ENCODE data around the gene FKBP9.

FKBP9 gene

GRCh38 chr7:33048257-33048656 is 91.0 kb downstream of the FKBP9 start:
- Histone ChIP-seq H3K27ac (ENCODE audit: low read depth, low read length) (no peak overlapping the region), H3K79me2 (ENCODE audit: control insufficient read depth, low read length) (peaks cover 97% of the 10 kb centered on the region), H3K27me3 (ENCODE audit: control insufficient read depth, low read length) (no peaks in the 10 kb centered on the region), H3K4me3 (ENCODE audit: low read length) (no peak overlapping the region), H3K9me2 (replicated peaks; ENCODE audit: control insufficient read depth, low read length) (no peaks in the 10 kb centered on the region), H3K36me3 (ENCODE audit: control insufficient read depth, low read length) (peaks cover 13% of the 10 kb centered on the region; the same call in 1 of the 2 replicates), H3K4me1 (ENCODE audit: control insufficient read depth, low read length) (peaks cover 92% of the 10 kb centered on the region), H3K9me3 (ENCODE audit: control insufficient read depth, insufficient read depth, low read length) (no peaks in the 10 kb centered on the region), H3K4me2 (ENCODE audit: low read length) (peak overlapping the region; percentile 7; the same call in 1 of the 2 replicates), H4K20me1 (ENCODE audit: control insufficient read depth, insufficient read depth, low read depth, low read length) (peaks cover 51% of the 10 kb centered on the region), H3F3A (ENCODE audit: control insufficient read depth, insufficient read depth) (peaks cover 24% of the 10 kb centered on the region)
- TF ChIP-seq, protein P1, sequence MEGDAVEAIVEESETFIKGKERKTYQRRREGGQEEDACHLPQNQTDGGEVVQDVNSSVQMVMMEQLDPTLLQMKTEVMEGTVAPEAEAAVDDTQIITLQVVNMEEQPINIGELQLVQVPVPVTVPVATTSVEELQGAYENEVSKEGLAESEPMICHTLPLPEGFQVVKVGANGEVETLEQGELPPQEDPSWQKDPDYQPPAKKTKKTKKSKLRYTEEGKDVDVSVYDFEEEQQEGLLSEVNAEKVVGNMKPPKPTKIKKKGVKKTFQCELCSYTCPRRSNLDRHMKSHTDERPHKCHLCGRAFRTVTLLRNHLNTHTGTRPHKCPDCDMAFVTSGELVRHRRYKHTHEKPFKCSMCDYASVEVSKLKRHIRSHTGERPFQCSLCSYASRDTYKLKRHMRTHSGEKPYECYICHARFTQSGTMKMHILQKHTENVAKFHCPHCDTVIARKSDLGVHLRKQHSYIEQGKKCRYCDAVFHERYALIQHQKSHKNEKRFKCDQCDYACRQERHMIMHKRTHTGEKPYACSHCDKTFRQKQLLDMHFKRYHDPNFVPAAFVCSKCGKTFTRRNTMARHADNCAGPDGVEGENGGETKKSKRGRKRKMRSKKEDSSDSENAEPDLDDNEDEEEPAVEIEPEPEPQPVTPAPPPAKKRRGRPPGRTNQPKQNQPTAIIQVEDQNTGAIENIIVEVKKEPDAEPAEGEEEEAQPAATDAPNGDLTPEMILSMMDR (IDR thresholded peaks at IDR 0.05; ENCODE audit: low read depth, low read length, poor library complexity, severe bottlenecking), result no peak
- TF ChIP-seq EZH2phosphoT487 (IDR thresholded peaks at IDR 0.05; ENCODE audit: borderline replicate concordance, low read length), result no peak

GRCh38 chr7:33048704-33049103 is 91.5 kb downstream of the FKBP9 start:
- H3K9me2 ChIP-seq (replicated peaks; ENCODE audit: control insufficient read depth, low read length), result no peaks in the 10 kb centered on the region
- H3K4me3 ChIP-seq (ENCODE audit: low read length), result no peak overlapping the region
- H3K4me1 ChIP-seq (ENCODE audit: control insufficient read depth, low read length), result peaks cover 92% of the 10 kb centered on the region
- H3K36me3 ChIP-seq (ENCODE audit: control insufficient read depth, low read length), result peaks cover 13% of the 10 kb centered on the region
- H4K20me1 ChIP-seq (ENCODE audit: control insufficient read depth, insufficient read depth, low read depth, low read length), result peaks cover 48% of the 10 kb centered on the region
- no peaks in the 10 kb centered on the region for H3K27me3 ChIP-seq (ENCODE audit: control insufficient read depth, low read length)
- H3K79me2 ChIP-seq (ENCODE audit: control insufficient read depth, low read length), result peaks cover 97% of the 10 kb centered on the region
- H3F3A ChIP-seq (ENCODE audit: control insufficient read depth, insufficient read depth), result peaks cover 22% of the 10 kb centered on the region
- H3K27ac ChIP-seq (ENCODE audit: low read depth, low read length), result no peak overlapping the region
- H3K9me3 ChIP-seq (ENCODE audit: control insufficient read depth, insufficient read depth, low read length), result no peaks in the 10 kb centered on the region
- H3K4me2 ChIP-seq (ENCODE audit: low read length), result no peak overlapping the region
- TF ChIP-seq, protein P1 (IDR thresholded peaks at IDR 0.05; ENCODE audit: low read depth, low read length, poor library complexity, severe bottlenecking), result no peak
- TF ChIP-seq EZH2phosphoT487 (IDR thresholded peaks at IDR 0.05; ENCODE audit: borderline replicate concordance, low read length), result no peak

DNA sequence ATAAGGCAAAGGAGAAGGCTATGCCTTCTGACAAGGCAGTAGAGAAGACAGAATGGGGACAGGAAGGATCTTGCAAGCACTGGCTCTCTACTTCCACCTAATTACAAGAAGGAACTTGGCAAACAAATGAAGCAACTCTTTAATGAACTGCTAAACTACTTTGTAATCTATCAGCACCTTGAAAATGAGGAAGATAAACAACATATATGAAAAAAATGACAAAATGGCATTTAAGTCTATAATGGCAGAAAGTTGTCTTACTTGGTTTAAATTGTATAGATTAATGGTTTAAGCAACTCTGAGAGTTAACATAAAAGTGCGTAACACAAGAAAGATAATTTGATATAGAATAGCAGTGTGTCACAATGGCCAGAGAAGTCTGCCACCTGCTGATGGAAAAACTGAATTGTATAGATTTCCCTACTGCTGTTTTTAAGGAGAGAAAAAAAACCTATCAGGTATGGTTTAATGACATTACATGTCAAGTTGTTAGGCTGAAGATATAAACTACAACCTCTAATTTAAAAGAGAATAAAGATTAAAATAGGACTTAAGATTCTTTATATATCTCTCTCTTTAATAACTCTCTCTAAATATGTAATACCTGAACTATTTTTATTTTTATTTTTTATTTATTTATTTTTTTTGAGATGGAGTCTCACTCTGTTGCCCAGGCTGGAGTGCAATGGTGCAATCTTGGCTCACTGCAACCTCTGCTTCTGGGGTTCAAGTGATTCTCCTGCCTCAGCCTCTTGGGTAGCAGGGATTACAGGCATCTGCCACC is 93.5 kb downstream of the FKBP9 start:
- Histone ChIP-seq H3K36me3 (ENCODE audit: control insufficient read depth, low read length) (peaks cover 17% of the 10 kb centered on the region), H3K4me2 (ENCODE audit: low read length) (peak overlapping the region; percentile 60), H3F3A (ENCODE audit: control insufficient read depth, insufficient read depth) (peaks cover 12% of the 10 kb centered on the region), H3K79me2 (ENCODE audit: control insufficient read depth, low read length) (peaks cover 97% of the 10 kb centered on the region), H3K27ac (ENCODE audit: low read depth, low read length) (0 out of 2 replicates have a peak overlapping the region, but pooled peaks have one; percentile 11), H3K4me3 (ENCODE audit: low read length) (peak overlapping the region; percentile 43), H4K20me1 (ENCODE audit: control insufficient read depth, insufficient read depth, low read depth, low read length) (peaks cover 45% of the 10 kb centered on the region), H3K4me1 (ENCODE audit: control insufficient read depth, low read length) (peaks cover 93% of the 10 kb centered on the region), H3K9me2 (replicated peaks; ENCODE audit: control insufficient read depth, low read length) (no peaks in the 10 kb centered on the region), H3K9me3 (ENCODE audit: control insufficient read depth, insufficient read depth, low read length) (no peaks in the 10 kb centered on the region), H3K27me3 (ENCODE audit: control insufficient read depth, low read length) (no peaks in the 10 kb centered on the region)
- TF ChIP-seq EZH2phosphoT487 (IDR thresholded peaks at IDR 0.05; ENCODE audit: borderline replicate concordance, low read length), result no peak
- TF ChIP-seq, protein P1 (IDR thresholded peaks at IDR 0.05; ENCODE audit: low read depth, low read length, poor library complexity, severe bottlenecking), result peak; percentile 84

Measured in DOHH2 (cell line).